ENCODE data around the gene CLNS1A.

- TF ChIP-seq, protein P1, sequence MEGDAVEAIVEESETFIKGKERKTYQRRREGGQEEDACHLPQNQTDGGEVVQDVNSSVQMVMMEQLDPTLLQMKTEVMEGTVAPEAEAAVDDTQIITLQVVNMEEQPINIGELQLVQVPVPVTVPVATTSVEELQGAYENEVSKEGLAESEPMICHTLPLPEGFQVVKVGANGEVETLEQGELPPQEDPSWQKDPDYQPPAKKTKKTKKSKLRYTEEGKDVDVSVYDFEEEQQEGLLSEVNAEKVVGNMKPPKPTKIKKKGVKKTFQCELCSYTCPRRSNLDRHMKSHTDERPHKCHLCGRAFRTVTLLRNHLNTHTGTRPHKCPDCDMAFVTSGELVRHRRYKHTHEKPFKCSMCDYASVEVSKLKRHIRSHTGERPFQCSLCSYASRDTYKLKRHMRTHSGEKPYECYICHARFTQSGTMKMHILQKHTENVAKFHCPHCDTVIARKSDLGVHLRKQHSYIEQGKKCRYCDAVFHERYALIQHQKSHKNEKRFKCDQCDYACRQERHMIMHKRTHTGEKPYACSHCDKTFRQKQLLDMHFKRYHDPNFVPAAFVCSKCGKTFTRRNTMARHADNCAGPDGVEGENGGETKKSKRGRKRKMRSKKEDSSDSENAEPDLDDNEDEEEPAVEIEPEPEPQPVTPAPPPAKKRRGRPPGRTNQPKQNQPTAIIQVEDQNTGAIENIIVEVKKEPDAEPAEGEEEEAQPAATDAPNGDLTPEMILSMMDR (IDR thresholded peaks at IDR 0.05) = peak in 1 of 4 experiments; percentile 20
- TF ChIP-seq POLR2AphosphoS5 (IDR thresholded peaks at IDR 0.05) (peak; percentile 92), POLR2A (IDR thresholded peaks at IDR 0.05) (no peak)
Measured at GRCh38 chr11:77637345-77638165, at the start of gene CLNS1A.
